H1 (cell line): ENCODE data around the gene BCL7B. TPM values are rescaled to one million over a fixed set of nuclear protein-coding genes. Genes with fewer than 3 reads are reported as not detected.

Source experiments
- CTCF ChIA-PET: fragments of 300-600 bp; sonication (Branson Sonifier 250); formaldehyde crosslinking; loops from one replicate; lab custom pipeline; 2021; ENCODE audit not compliant: partially characterized antibody; lab: Charles Lee
- POLR2A ChIA-PET: fragments of 300-600 bp; sonication (Branson Sonifier 250); formaldehyde crosslinking; loops from one replicate; lab custom pipeline; 2021; ENCODE audit warnings: inconsistent platforms; ENCODE audit not compliant: partially characterized antibody; lab: Charles Lee
- DNase-seq, 2 experiments: peaks; one replicate each; pipeline versions ENCODE4 v3.0.0 to v3.0.0-alpha.2; 2010 to 2022; ENCODE audit warnings: low spot score in 2 of 2, low read depth in 1 of 2, mixed read lengths in 1 of 2
- FAIRE-seq: peaks from 2 replicates; lab custom pipeline; 2011; peaks lifted over from hg19 to GRCh38; lab: Jason Lieb, UNC
- H2AFZ ChIP-seq: 2 replicates; pipeline ENCODE4 v1.8.1; 2012; ENCODE audit warnings: low read length, inconsistent platforms
- H2AK5ac ChIP-seq: 2 replicates; pipeline ENCODE4 v1.6.1; 2013; ENCODE audit warnings: low read depth, low read length
- H2BK120ac ChIP-seq: replicated peaks from 2 replicates; pipeline ENCODE3; 2013; ENCODE audit warnings: low read depth, low read length, inconsistent platforms
- H2BK12ac ChIP-seq: 2 replicates; pipeline ENCODE4 v1.6.1; 2013; ENCODE audit warnings: low read depth, low read length
- H2BK15ac ChIP-seq: 2 replicates; pipeline ENCODE4 v1.6.1; 2013; ENCODE audit warnings: low read length
- H2BK20ac ChIP-seq: 2 replicates; pipeline ENCODE4 v1.6.1; 2013; ENCODE audit warnings: low read length
- H2BK5ac ChIP-seq: 2 replicates; pipeline ENCODE4 v1.6.1; 2013; ENCODE audit warnings: low read depth, low read length
- H3K14ac ChIP-seq: 2 replicates; pipeline ENCODE4 v1.6.1; 2013; ENCODE audit warnings: inconsistent platforms; ENCODE audit not compliant: insufficient read length
- H3K18ac ChIP-seq: 2 replicates; pipeline ENCODE4 v1.6.1; 2013; ENCODE audit warnings: low read length; ENCODE audit errors: extremely low read depth
- H3K23ac ChIP-seq: 2 replicates; pipeline ENCODE4 v1.6.1; 2013; ENCODE audit warnings: inconsistent platforms; ENCODE audit not compliant: insufficient read length
- H3K23me2 ChIP-seq: 2 replicates; pipeline ENCODE4 v1.6.1; 2013; ENCODE audit warnings: low read depth, low read length
- H3K27ac ChIP-seq: 2 replicates; pipeline ENCODE4 v1.6.1; 2011; ENCODE audit warnings: low read depth, low read length, inconsistent platforms
- H3K27me3 ChIP-seq, 4 experiments: replicated peaks in 1 of 4; 1 replicate in 1 of 4; 2 replicates in 3 of 4; pipeline versions ENCODE4 v1.6.1 to v1.8.1; 2011 to 2013; ENCODE audit warnings: low read length in 3 of 4, mild to moderate bottlenecking in 3 of 4, inconsistent platforms in 2 of 4, mixed read lengths in 2 of 4, moderate library complexity in 1 of 4; ENCODE audit not compliant: control insufficient read depth in 3 of 4, insufficient read depth in 3 of 4; ENCODE audit errors: extremely low read depth in 1 of 4
- H3K36me3 ChIP-seq, 4 experiments: 2 replicates each; pipeline versions ENCODE4 v1.6.1 to v1.8.1; 2011 to 2013; ENCODE audit warnings: mild to moderate bottlenecking in 4 of 4, low read length in 3 of 4, moderate library complexity in 2 of 4, control low read depth in 1 of 4, inconsistent platforms in 1 of 4; ENCODE audit not compliant: insufficient read depth in 4 of 4, control insufficient read depth in 2 of 4
- H3K4ac ChIP-seq: replicated peaks from 2 replicates; pipeline ENCODE3; 2013; ENCODE audit warnings: low read length, low read depth, mixed read lengths, inconsistent platforms; ENCODE audit not compliant: insufficient read length
- H3K4me1 ChIP-seq, 4 experiments: replicated peaks in 1 of 4; 1 replicate in 1 of 4; 2 replicates in 3 of 4; pipeline versions ENCODE4 v1.6.1 to v1.8.1; 2011 to 2013; ENCODE audit warnings: low read length in 3 of 4, inconsistent platforms in 2 of 4, mixed read lengths in 1 of 4; ENCODE audit not compliant: insufficient read depth in 4 of 4, control insufficient read depth in 3 of 4
- H3K4me2 ChIP-seq, 2 experiments: 2 replicates each; pipeline versions ENCODE4 v1.6.1 to v1.8.1; 2011 to 2013; ENCODE audit warnings: low read depth in 2 of 2, low read length in 2 of 2, control low read depth in 1 of 2, inconsistent platforms in 1 of 2, mild to moderate bottlenecking in 1 of 2; ENCODE audit not compliant: insufficient read depth in 1 of 2
- H3K4me3 ChIP-seq, 4 experiments: fragments of 200-600, 300-600 bp in 1 of 4; sonication (generic), shearing (Covaris generic), sonication (Bioruptor Twin) in 1 of 4; 2 replicates each; pipeline versions ENCODE4 v1.5.1 to v1.8.1; 2011 to 2016; ENCODE audit warnings: low read length in 4 of 4, low read depth in 3 of 4, control low read depth in 2 of 4, inconsistent platforms in 2 of 4, mild to moderate bottlenecking in 2 of 4, mixed read lengths in 1 of 4, moderate library complexity in 1 of 4; ENCODE audit not compliant: insufficient read depth in 2 of 4; ENCODE audit errors: extremely low read depth in 1 of 4
- H3K56ac ChIP-seq: replicated peaks from 2 replicates; pipeline ENCODE3; 2013; ENCODE audit warnings: low read depth, mild to moderate bottlenecking, mixed read lengths, low read length, inconsistent platforms; ENCODE audit not compliant: insufficient read length
- H3K79me1 ChIP-seq: 2 replicates; pipeline ENCODE4 v1.6.1; 2013; ENCODE audit warnings: low read depth, low read length, control low read depth
- H3K79me2 ChIP-seq, 2 experiments: 2 replicates each; pipeline versions ENCODE4 v1.6.1 to v1.8.1; 2012 to 2013; ENCODE audit warnings: low read length in 2 of 2, mild to moderate bottlenecking in 2 of 2, inconsistent platforms in 1 of 2; ENCODE audit not compliant: insufficient read depth in 2 of 2, control insufficient read depth in 1 of 2
- H3K9ac ChIP-seq, 4 experiments: replicated peaks in 1 of 4; 1 replicate in 1 of 4; 2 replicates in 3 of 4; pipeline versions ENCODE4 v1.6.1 to v1.8.1; 2011 to 2013; ENCODE audit warnings: low read depth in 3 of 4, low read length in 3 of 4, control low read depth in 2 of 4, mild to moderate bottlenecking in 2 of 4, moderate library complexity in 2 of 4, inconsistent platforms in 1 of 4; ENCODE audit errors: extremely low read depth in 1 of 4
- H3K9me3 ChIP-seq, 2 experiments: 2 replicates each; pipeline versions ENCODE4 v1.6.1 to v1.8.1; 2012 to 2013; ENCODE audit warnings: mild to moderate bottlenecking in 2 of 2, moderate library complexity in 2 of 2, control low read depth in 1 of 2, inconsistent platforms in 1 of 2, low read depth in 1 of 2, low read length in 1 of 2, mixed read lengths in 1 of 2; ENCODE audit not compliant: insufficient read depth in 2 of 2
- H4K20me1 ChIP-seq, 2 experiments: replicated peaks in 1 of 2; 2 replicates each; pipeline versions ENCODE3 to v1.8.1; 2011 to 2013; ENCODE audit warnings: inconsistent platforms in 2 of 2, low read length in 2 of 2, mild to moderate bottlenecking in 1 of 2; ENCODE audit not compliant: insufficient read depth in 2 of 2, control insufficient read depth in 1 of 2
- H4K5ac ChIP-seq: 2 replicates; pipeline ENCODE4 v1.6.1; 2013; ENCODE audit warnings: low read length, low read depth, mixed read lengths, inconsistent platforms; ENCODE audit not compliant: insufficient read length
- H4K8ac ChIP-seq: 2 replicates; pipeline ENCODE4 v1.8.0; 2013; ENCODE audit warnings: mild to moderate bottlenecking, moderate library complexity, low read length, inconsistent platforms; ENCODE audit not compliant: insufficient read depth; ENCODE audit errors: extremely low read depth
- H4K91ac ChIP-seq: replicated peaks from 2 replicates; pipeline ENCODE3; 2013; ENCODE audit warnings: low read length, mixed read lengths, inconsistent platforms; ENCODE audit not compliant: insufficient read length
- JUN ChIP-seq: IDR thresholded peaks from 2 replicates; pipeline ENCODE4 v1.6.1; 2011; ENCODE audit warnings: low read depth, mild to moderate bottlenecking, improper control_type of control experiment, low read length
- KDM1A ChIP-seq: fragments of 200-600, 300-600 bp; sonication (generic); IDR thresholded peaks from 2 replicates; pipeline ENCODE4 v1.7.1; 2016; ENCODE audit warnings: mild to moderate bottlenecking, low read length, borderline replicate concordance
- RBBP5 ChIP-seq: IDR thresholded peaks from 2 replicates; pipeline ENCODE4 v1.7.1; 2012; ENCODE audit warnings: low read depth, mild to moderate bottlenecking, inconsistent platforms, low read length, moderate library complexity, borderline replicate concordance
- SP4 ChIP-seq: IDR thresholded peaks from 2 replicates; pipeline ENCODE4 v1.6.1; 2012; ENCODE audit warnings: low read length, inconsistent platforms
- WGBS, 2 experiments: shearing (Covaris generic) in 1 of 2; methylation state at CpG; one replicate each; pipeline versions ENCODE4 v1.1.6 to v1.1.7; 2013 to 2015; ENCODE audit warnings: low lambda C conversion rate in 2 of 2, mixed read lengths in 2 of 2, inconsistent platforms in 1 of 2, low coverage in 1 of 2, missing lambda C conversion rate in 1 of 2; ENCODE audit not compliant: insufficient replicate concordance in 2 of 2, insufficient coverage in 1 of 2, insufficient read length in 1 of 2; ENCODE audit errors: extremely low coverage in 1 of 2, missing lambda C conversion rate in 1 of 2; 5-methylcytosine and 5-hydroxymethylcytosine counted together
- polyA plus RNA-seq, 7 experiments: library from polyadenylated mRNA; depleted of rRNA in 3 of 7; stranded (reverse) in 5 of 7; unstranded in 2 of 7; fragments of >200 nt in 5 of 7; fragments of 200-250 nt in 2 of 7; gene quantifications; 1 replicate in 5 of 7; 2 replicates in 1 of 7; 4 replicates in 1 of 7; pipeline versions ENCODE4 v1.2.1 to v1.2.3, GENCODE V29; 2011 to 2013; ENCODE audit warnings: missing spikeins in 2 of 7, mixed read lengths in 2 of 7
- total RNA-seq: library from RNA; stranded (reverse); fragmentation: NEBNext Ultra II Directional; extraction: Animal tissue kit (Norgen Biotek cat#: 25700); gene quantifications from 2 replicates; pipeline ENCODE4 v1.2.1, GENCODE V29; 2021
- TF ChIP-seq, protein P1 (sequence below): IDR thresholded peaks from 2 replicates; pipeline ENCODE4 v1.6.1; 2011; ENCODE audit warnings: low read depth, mild to moderate bottlenecking, low read length; ENCODE audit not compliant: insufficient read depth

The BCL7B gene
- total and polyA plus RNA-seq, 2 of the 8 experiments (the other 6 are each of a cell fraction or from before 2014, with no cell fraction given), result 24.9 to 44.6 TPM

DNA sequence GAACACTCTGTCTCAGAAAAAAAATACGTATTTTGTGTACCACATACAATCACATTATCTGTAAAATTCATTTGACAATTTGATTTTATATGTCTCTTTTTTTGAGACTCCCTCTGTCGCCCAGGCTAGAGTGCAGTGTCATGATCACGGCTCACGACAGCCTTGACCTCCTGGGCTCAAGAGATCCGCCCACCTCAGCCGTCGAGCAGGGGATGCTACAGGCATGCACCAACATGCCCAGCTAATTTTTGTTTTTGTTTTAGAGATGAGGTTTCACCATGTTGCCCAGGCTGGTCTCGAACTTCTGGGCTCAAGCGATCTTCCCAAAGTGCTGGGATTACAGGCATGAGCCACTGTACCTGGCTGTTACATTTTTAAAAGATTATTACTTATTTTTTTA is 23.7 kb downstream of the BCL7B start:
- 81% methylated on average over 9 of the region's 9 CpGs; no CpG with 5 or more reads in 1 of the 2 experiments for WGBS, 2 experiments
- peak overlapping the region; percentile 33 for H2BK120ac ChIP-seq

More for the DNA sequence above, 23.7 kb downstream of the BCL7B start:
- Histone ChIP-seq H3K9me3 (no peaks in the 10 kb centered on the region), H4K8ac (no peak overlapping the region), H3K18ac (no peak overlapping the region; the same call in none of the 2 replicates), H3K9ac (no peak overlapping the region), H3K56ac (no peak overlapping the region), H2BK20ac (no peak overlapping the region), H2BK5ac (peak overlapping the region; percentile 60; the same call in 1 of the 2 replicates), H3K4me3 (no peak overlapping the region), H3K4me1 (no peaks in the 10 kb centered on the region), H3K4me2 (no peak overlapping the region), H3K23ac (no peak overlapping the region), H2AFZ (no peak overlapping the region), H3K27me3 (no peaks in the 10 kb centered on the region), H3K79me1 (no peaks in the 10 kb centered on the region), H4K5ac (no peak overlapping the region), H2BK12ac (no peak overlapping the region), H4K91ac (no peak overlapping the region), H3K14ac (no peak overlapping the region), H3K79me2 (no peaks in the 10 kb centered on the region), H4K20me1 (no peaks in the 10 kb centered on the region), H3K27ac (no peak overlapping the region; the same call in 1 of the 2 replicates), H2AK5ac (no peak overlapping the region), H3K4ac (no peak overlapping the region), H3K23me2 (no peaks in the 10 kb centered on the region), H2BK15ac (no peak overlapping the region), H3K36me3 (peaks cover 5 to 24% (median 10%) of the 10 kb centered on the region in 4 experiments; a peak in 5 of 8 replicates)
- ChIA-PET POLR2A (interaction anchor here (0.6 to 4.3 kb wide), 2 partner anchors 12 to 81 kb away, joined by 4 to 32 read pairs; partner anchors contain the start of gene BAZ1B), CTCF (no interaction called here)
- FAIRE-seq (no peak), DNase-seq (no peak)
- TF ChIP-seq JUN, result no peak
- no peak for TF ChIP-seq RBBP5
- no peak for TF ChIP-seq KDM1A
- no peak for TF ChIP-seq SP4
- TF ChIP-seq, protein P1, sequence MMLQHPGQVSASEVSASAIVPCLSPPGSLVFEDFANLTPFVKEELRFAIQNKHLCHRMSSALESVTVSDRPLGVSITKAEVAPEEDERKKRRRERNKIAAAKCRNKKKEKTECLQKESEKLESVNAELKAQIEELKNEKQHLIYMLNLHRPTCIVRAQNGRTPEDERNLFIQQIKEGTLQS, result no peak
